Right atrium auricular region (tissue), 2 donors: ENCODE measurements around the gene ABCC5. TPM values are rescaled to one million over a fixed set of nuclear protein-coding genes. Genes with fewer than 3 reads are reported as not detected.

Experiments
- DNase-seq: peaks from one replicate; pipeline ENCODE4 v3.0.0-alpha.2; 2019; ENCODE audit warnings: low spot score
- H3K27ac ChIP-seq, 2 donors: fragments of 200-600 bp; sonication (generic); 1 replicate in 1 of 2; 2 replicates in 1 of 2; pipeline ENCODE4 v1.5.1; 2016 to 2019
- H3K27me3 ChIP-seq, 2 donors: fragments of 200-600 bp; sonication (generic); one replicate each; pipeline versions ENCODE4 v1.5.1 to v1.6.0; 2017 to 2019
- H3K36me3 ChIP-seq: fragments of 200-600 bp; sonication (generic); one replicate; pipeline ENCODE4 v1.5.1; 2016
- H3K4me1 ChIP-seq, 2 donors: fragments of 200-600 bp; sonication (generic); one replicate each; pipeline versions ENCODE4 v1.5.1 to v1.6.0; 2017 to 2019
- H3K4me3 ChIP-seq, 2 donors: fragments of 200-600 bp; sonication (generic); 1 replicate in 1 of 2; 2 replicates in 1 of 2; pipeline ENCODE4 v1.5.1; 2017 to 2019; ENCODE audit warnings: mild to moderate bottlenecking in 1 of 2, moderate library complexity in 1 of 2
- H3K9me3 ChIP-seq, 2 donors: fragments of 200-600 bp; sonication (generic); one replicate each; pipeline ENCODE4 v1.5.1; 2019
- CTCF ChIP-seq, 2 donors: fragments of 200-600 bp; sonication (generic); IDR thresholded peaks; one replicate each; pipeline ENCODE4 v1.5.1; 2019; ENCODE audit warnings: antibody characterized with exemption in 2 of 2
- total RNA-seq, 2 donors: library from RNA; depleted of rRNA; stranded (reverse); fragments of >200 nt; gene quantifications; one replicate each; pipeline ENCODE4 v1.1.0, GENCODE V29; 2016

ABCC5 gene
- total RNA-seq, 2 donors from 2014 or later, result 17.5 to 23.1 TPM

- Histone ChIP-seq H3K9me3 (no peaks in the 10 kb centered on the region), H3K27me3 (no peaks in the 10 kb centered on the region), H3K27ac (no peak overlapping the region), H3K4me1 (no peaks in the 10 kb centered on the region), H3K4me3 (no peak overlapping the region), H3K36me3 (peaks cover 34% of the 10 kb centered on the region)
- no peak for DNase-seq
- no peak for TF ChIP-seq CTCF (IDR thresholded peaks at IDR 0.05)
Observed at GRCh38 chr3:183975981-183976662, 41.6 kb downstream of the ABCC5 start.

GRCh38 chr3:183968666-183969245 is 48.9 kb downstream of the ABCC5 start:
- H3K4me3 ChIP-seq, result no peak overlapping the region
- no peak for TF ChIP-seq CTCF (IDR thresholded peaks at IDR 0.05)
- H3K27me3 ChIP-seq, result no peaks in the 10 kb centered on the region
- H3K4me1 ChIP-seq, result no peaks in the 10 kb centered on the region
- H3K36me3 ChIP-seq, result peaks cover 71% of the 10 kb centered on the region
- H3K9me3 ChIP-seq, result no peaks in the 10 kb centered on the region
- no peak for DNase-seq
- H3K27ac ChIP-seq, result no peak overlapping the region

GRCh38 chr3:183967693-183968092 is 50.0 kb downstream of the ABCC5 start:
- no peak for TF ChIP-seq CTCF (IDR thresholded peaks at IDR 0.05)
- Histone ChIP-seq H3K27ac (no peak overlapping the region), H3K36me3 (peaks cover 80% of the 10 kb centered on the region), H3K4me3 (no peak overlapping the region), H3K27me3 (no peaks in the 10 kb centered on the region), H3K9me3 (no peaks in the 10 kb centered on the region), H3K4me1 (no peaks in the 10 kb centered on the region)
- DNase-seq, result no peak

- no peaks in the 10 kb centered on the region for H3K9me3 ChIP-seq
- peaks cover 74% of the 10 kb centered on the region for H3K36me3 ChIP-seq
- no peaks in the 10 kb centered on the region for H3K27me3 ChIP-seq
- H3K4me3 ChIP-seq, result no peak overlapping the region
- H3K27ac ChIP-seq, result no peak overlapping the region
- TF ChIP-seq CTCF (IDR thresholded peaks at IDR 0.05), result no peak
- H3K4me1 ChIP-seq, result no peaks in the 10 kb centered on the region
- DNase-seq, result no peak
Observed at GRCh38 chr3:183966361-183966791, 51.3 kb downstream of the ABCC5 start.

- Histone ChIP-seq H3K27me3 (no peaks in the 10 kb centered on the region), H3K9me3 (no peaks in the 10 kb centered on the region), H3K4me1 (no peaks in the 10 kb centered on the region), H3K36me3 (peaks cover 87% of the 10 kb centered on the region), H3K27ac (no peak overlapping the region), H3K4me3 (no peak overlapping the region)
- no peak for DNase-seq
- no peak for TF ChIP-seq CTCF (IDR thresholded peaks at IDR 0.05)
Observed at GRCh38 chr3:183962807-183963206, 54.9 kb downstream of the ABCC5 start.
